Nephron progenitor cell (in vitro differentiated cells): Measurements from ENCODE around the gene FABP2.
"Not testable (repeated sequence)": the region's sequence is repeated elsewhere in the genome, so short reads cannot be mapped to it uniquely, and the experiment has no call there.

Experiments used
- DNase-seq: peaks from one replicate; pipeline ENCODE4 v3.0.0; 2021
- H3K27ac Mint-ChIP-seq: 2 replicates; pipeline ENCODE4 v1.8.0; 2021; ENCODE audit warnings: mild to moderate bottlenecking, moderate library complexity, mixed read lengths
- H3K27me3 Mint-ChIP-seq: 2 replicates; pipeline ENCODE4 v1.8.0; 2021; ENCODE audit warnings: mild to moderate bottlenecking, low read depth, mixed read lengths; ENCODE audit not compliant: poor library complexity
- H3K36me3 Mint-ChIP-seq: 2 replicates; pipeline ENCODE4 v1.8.0; 2021; ENCODE audit warnings: low read depth, mixed read lengths
- H3K4me1 Mint-ChIP-seq: 2 replicates; pipeline ENCODE4 v1.8.0; 2021; ENCODE audit warnings: mixed read lengths
- H3K4me3 Mint-ChIP-seq: 2 replicates; pipeline ENCODE4 v1.8.0; 2021; ENCODE audit warnings: mild to moderate bottlenecking, moderate library complexity, mixed read lengths
- H3K9me3 Mint-ChIP-seq: 2 replicates; pipeline ENCODE4 v1.8.0; 2021; ENCODE audit warnings: mild to moderate bottlenecking, moderate library complexity, mixed read lengths
- CTCF ChIP-seq: fragments of 200-600 bp; sonication (generic); IDR thresholded peaks from 2 replicates; pipeline ENCODE4 v1.5.0; 2021; ENCODE audit warnings: antibody characterized with exemption

The FABP2 gene

GRCh38 chr4:119321921-119322687 is at the start of gene FABP2:
Gene FABP2, minus strand, starts transcription at chr4:119322138. Its CDS starts 36 bp downstream, at chr4:119322102.
- no peaks in the 10 kb centered on the region for H3K36me3 Mint-ChIP-seq
- H3K27me3 Mint-ChIP-seq, result peaks cover 15% of the 10 kb centered on the region
- no peak for TF ChIP-seq CTCF
- H3K27ac Mint-ChIP-seq, result no peak within 1 kb of the TSS
- no peaks in the 10 kb centered on the region for H3K4me1 Mint-ChIP-seq
- no peak for DNase-seq
- no peaks in the 10 kb centered on the region for H3K9me3 Mint-ChIP-seq
- H3K4me3 Mint-ChIP-seq, result no peak within 1 kb of the TSS

DNA sequence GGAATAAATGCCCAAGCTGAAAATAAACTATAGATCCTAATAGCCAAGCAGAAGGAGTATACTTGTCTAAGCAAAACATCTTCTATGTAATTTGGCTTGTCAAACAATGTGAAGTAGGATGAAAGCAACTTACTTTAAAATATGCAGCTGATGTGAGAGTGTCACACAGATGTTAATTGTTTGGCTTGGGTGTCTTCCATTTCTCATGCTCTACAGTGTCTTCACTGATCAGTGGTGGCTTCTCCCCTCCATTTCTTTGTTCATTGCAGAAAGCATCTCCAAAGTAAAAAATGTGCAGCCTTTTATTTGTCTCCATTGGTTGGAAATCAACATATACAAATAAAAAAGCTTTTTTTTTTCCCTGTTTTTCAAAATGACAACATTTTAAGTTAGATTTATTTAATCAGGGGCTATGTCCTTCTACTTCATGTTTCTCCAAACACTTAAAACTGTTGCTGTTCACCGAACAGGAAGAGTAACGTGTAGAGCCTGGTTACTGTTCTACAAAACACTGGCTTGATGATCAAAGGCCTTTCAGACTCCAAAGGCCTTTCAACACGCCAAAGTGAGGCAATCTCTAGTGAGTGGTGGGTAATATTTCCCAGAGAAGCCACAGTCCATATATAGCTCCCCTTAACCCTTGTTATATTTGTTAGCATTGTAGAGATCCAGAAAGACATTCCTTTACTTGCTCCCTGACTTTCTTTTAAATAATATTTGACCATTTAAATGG is 49.2 kb upstream of the FABP2 start:
- H3K4me3 Mint-ChIP-seq, H3K36me3 Mint-ChIP-seq, H3K27me3 Mint-ChIP-seq, H3K9me3 Mint-ChIP-seq, DNase-seq, H3K27ac Mint-ChIP-seq: not testable (repeated sequence)
- H3K4me1 Mint-ChIP-seq, result peaks cover 14% of the 10 kb centered on the region

DNA sequence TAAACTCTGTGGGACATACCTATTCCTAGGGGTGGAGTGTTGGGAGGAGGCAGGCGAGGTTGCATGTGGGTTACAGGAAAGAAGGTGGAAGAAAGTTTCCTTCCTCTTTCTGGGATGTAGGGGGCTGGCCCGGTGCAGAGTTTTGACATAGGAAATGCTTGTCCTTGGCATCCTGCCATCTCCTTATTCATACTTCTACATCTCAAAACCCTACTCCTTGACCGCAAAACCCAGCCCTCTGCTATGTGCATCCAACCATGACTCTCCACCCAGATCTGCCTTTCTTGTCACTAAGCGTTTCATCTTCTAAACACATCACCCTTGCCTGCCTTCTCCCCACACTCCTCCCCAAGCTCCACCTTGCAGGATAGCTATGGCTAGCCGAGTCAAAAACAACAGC is 48.5 kb upstream of the FABP2 start:
- H3K4me3 Mint-ChIP-seq, result not testable (repeated sequence)

GRCh38 chr4:119366802-119367201 is 44.9 kb upstream of the FABP2 start:
- H3K36me3 Mint-ChIP-seq, H3K4me3 Mint-ChIP-seq, H3K9me3 Mint-ChIP-seq, H3K27ac Mint-ChIP-seq, H3K27me3 Mint-ChIP-seq, DNase-seq: not testable (repeated sequence)
- peaks cover 14% of the 10 kb centered on the region for H3K4me1 Mint-ChIP-seq

More for the DNA sequence above, 48.5 kb upstream of the FABP2 start:
- peaks cover 14% of the 10 kb centered on the region for H3K4me1 Mint-ChIP-seq
- not testable (repeated sequence) for H3K9me3 Mint-ChIP-seq, H3K36me3 Mint-ChIP-seq, H3K27me3 Mint-ChIP-seq, H3K27ac Mint-ChIP-seq, DNase-seq

GRCh38 chr4:119364203-119364602 is 42.3 kb upstream of the FABP2 start:
- H3K27ac Mint-ChIP-seq, H3K4me1 Mint-ChIP-seq: not testable (repeated sequence)

GRCh38 chr4:119363372-119363771 is 41.4 kb upstream of the FABP2 start:
- not testable (repeated sequence) for H3K4me1 Mint-ChIP-seq, H3K4me3 Mint-ChIP-seq, H3K36me3 Mint-ChIP-seq, DNase-seq, H3K27me3 Mint-ChIP-seq, H3K9me3 Mint-ChIP-seq, H3K27ac Mint-ChIP-seq

More at GRCh38 chr4:119364203-119364602, 42.3 kb upstream of the FABP2 start:
- H3K4me3 Mint-ChIP-seq, H3K36me3 Mint-ChIP-seq, DNase-seq, H3K27me3 Mint-ChIP-seq, H3K9me3 Mint-ChIP-seq: not testable (repeated sequence)

GRCh38 chr4:119362413-119362812 is 40.5 kb upstream of the FABP2 start:
- not testable (repeated sequence) for H3K4me1 Mint-ChIP-seq, H3K27me3 Mint-ChIP-seq, H3K9me3 Mint-ChIP-seq, H3K4me3 Mint-ChIP-seq, DNase-seq, H3K36me3 Mint-ChIP-seq, H3K27ac Mint-ChIP-seq

DNA sequence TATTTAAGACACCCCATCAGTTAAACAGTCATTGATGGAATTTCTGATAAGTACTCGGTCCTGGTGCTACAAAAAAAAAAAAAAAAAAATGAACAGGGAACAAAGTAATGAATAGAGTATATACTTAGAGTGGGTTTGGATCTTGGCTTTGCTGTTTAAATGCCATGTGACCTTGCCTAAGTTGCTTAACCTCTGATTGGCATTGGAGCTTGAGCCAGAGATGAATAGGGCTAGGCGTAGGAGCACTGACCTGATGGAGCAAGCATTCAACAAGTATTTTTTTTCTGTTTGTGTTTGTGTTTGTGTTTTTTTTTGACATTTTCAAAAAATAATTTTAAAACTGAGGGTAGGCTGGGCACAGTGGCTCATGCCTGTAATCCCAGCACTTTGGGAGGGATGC is 37.9 kb upstream of the FABP2 start:
- not testable (repeated sequence) for H3K27me3 Mint-ChIP-seq, H3K4me1 Mint-ChIP-seq, H3K4me3 Mint-ChIP-seq, H3K36me3 Mint-ChIP-seq, H3K27ac Mint-ChIP-seq, DNase-seq, H3K9me3 Mint-ChIP-seq

GRCh38 chr4:119356796-119357195 is 34.9 kb upstream of the FABP2 start:
- H3K4me3 Mint-ChIP-seq, H3K9me3 Mint-ChIP-seq, DNase-seq, H3K4me1 Mint-ChIP-seq, H3K27ac Mint-ChIP-seq, H3K27me3 Mint-ChIP-seq, H3K36me3 Mint-ChIP-seq: not testable (repeated sequence)

DNA sequence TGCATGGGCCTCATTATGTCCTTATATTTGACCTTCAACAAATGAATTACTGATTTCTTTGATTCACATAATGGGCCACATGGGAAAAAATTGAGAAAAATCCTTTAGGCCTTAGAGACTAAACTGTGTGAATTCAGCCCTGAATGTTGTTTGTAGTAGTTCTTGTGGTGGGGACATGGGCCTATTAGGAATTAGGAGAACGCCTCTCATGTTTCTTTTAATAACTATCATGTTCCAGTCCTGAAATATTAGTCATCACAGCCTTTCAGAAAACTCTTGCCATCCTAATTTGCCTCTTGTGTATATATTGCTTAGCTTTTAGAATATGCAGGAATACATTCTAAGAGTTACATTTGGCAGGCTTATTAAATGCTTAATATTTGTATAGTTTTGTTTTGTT is 34.1 kb upstream of the FABP2 start:
- not testable (repeated sequence) for DNase-seq, H3K36me3 Mint-ChIP-seq, H3K4me3 Mint-ChIP-seq, H3K4me1 Mint-ChIP-seq, H3K9me3 Mint-ChIP-seq, H3K27me3 Mint-ChIP-seq, H3K27ac Mint-ChIP-seq

DNA sequence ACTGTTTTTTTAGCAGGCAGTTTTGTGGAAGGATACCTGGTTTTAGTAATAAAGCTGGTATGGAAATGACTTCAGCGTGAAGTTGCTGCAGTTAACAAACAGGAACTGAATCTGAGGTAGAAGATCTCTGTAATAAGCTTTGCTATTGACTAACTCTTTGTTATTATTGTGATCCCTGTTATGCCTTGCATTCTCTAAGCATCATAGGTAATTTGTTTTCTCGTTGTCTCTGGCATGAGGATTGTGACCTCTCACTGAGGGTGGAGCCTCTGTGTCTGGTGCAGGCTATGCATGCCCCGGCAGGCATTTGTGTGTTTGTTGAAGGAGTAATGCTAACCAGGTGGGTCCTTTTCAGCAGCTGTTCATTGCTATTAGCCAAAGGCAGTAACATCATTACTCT is 31.4 kb upstream of the FABP2 start:
- not testable (repeated sequence) for H3K4me3 Mint-ChIP-seq, H3K27ac Mint-ChIP-seq, H3K4me1 Mint-ChIP-seq, H3K9me3 Mint-ChIP-seq, H3K36me3 Mint-ChIP-seq, DNase-seq, H3K27me3 Mint-ChIP-seq

DNA sequence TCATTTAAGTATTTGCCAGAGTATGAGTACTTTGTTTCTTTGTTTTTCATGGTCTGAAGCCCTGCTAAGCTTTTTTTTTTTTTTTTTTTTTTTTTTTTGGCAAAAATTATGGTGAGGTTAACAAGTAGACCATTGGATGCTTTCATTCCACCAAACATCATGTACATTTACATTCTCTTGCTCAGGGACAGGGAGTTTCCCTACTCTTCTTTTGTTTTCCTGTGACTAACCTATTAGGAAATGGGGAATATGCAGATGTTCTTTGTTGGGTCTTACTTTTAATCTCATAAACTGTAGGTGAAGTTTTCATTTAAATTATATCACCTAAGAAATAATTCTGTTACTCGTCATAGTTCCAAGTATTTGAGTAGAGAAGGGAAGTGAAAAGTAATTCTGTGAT is 26.2 kb upstream of the FABP2 start:
- H3K4me3 Mint-ChIP-seq, H3K36me3 Mint-ChIP-seq, H3K27ac Mint-ChIP-seq, DNase-seq, H3K4me1 Mint-ChIP-seq, H3K27me3 Mint-ChIP-seq, H3K9me3 Mint-ChIP-seq: not testable (repeated sequence)

DNA sequence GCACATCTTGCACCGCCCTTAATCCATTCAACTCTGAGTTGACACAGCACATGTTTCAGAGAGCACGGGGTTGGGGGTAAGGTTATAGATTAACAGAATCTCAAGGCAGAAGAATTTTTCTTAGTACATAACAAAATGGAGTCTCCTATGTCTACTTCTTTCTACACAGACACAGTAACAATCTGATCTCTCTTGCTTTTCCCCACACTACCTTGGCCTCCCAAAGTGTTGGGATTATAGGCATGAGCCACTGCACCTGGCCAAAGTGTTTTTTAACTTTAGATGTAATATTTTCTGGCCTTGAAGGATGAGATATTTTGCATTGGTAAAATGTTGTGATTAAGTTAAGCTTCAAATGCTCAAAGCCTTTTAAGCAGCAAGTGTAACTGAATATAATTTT is 21.4 kb upstream of the FABP2 start:
- not testable (repeated sequence) for H3K36me3 Mint-ChIP-seq

DNA sequence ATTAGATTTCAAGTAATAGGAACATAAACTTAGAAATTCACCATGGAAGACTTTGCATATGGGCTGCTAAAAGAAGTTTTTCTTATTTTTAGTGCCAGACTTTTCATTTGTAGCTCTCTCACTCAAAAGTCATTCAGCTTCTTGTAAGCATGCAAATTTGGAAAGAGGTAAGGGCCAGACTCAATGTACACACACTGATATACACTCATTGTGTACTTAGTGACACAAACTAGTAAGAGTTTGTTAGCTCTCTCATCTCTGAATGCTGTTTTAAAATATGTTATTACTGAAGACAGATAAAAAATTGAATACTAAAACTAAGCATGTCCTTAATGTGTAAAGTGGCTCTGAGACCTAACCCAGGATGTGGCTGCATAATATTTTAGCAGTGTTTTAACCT is 18.0 kb upstream of the FABP2 start:
- H3K4me1 Mint-ChIP-seq, DNase-seq, H3K4me3 Mint-ChIP-seq, H3K36me3 Mint-ChIP-seq, H3K27me3 Mint-ChIP-seq, H3K9me3 Mint-ChIP-seq, H3K27ac Mint-ChIP-seq: not testable (repeated sequence)

More for the DNA sequence above, 21.4 kb upstream of the FABP2 start:
- DNase-seq, H3K4me1 Mint-ChIP-seq, H3K27me3 Mint-ChIP-seq, H3K4me3 Mint-ChIP-seq, H3K27ac Mint-ChIP-seq, H3K9me3 Mint-ChIP-seq: not testable (repeated sequence)
